HEK293 (cell line): Measurements from ENCODE around the gene USHBP1.
A peak's percentile ranks its signal among the peaks of the same experiment; 100 is the strongest.
"Not testable (repeated sequence)": the region's sequence is repeated elsewhere in the genome, so short reads cannot be mapped to it uniquely, and the experiment has no call there.

Experiments
- CTCF ChIA-PET: fragments of 350-600 bp; formaldehyde crosslinking; extraction: SDS; loops from one replicate; lab custom pipeline; 2021; ENCODE audit warnings: antibody characterized with exemption; lab: Yijun Ruan, JAX
- POLR2A ChIA-PET: fragments of 300-600 bp; formaldehyde crosslinking; extraction: SDS; loops from one replicate; lab custom pipeline; 2020; ENCODE audit warnings: antibody characterized with exemption, inconsistent platforms; lab: Yijun Ruan, JAX
- H3K27ac ChIP-seq: fragments of 200-500 bp; sonication (Bioruptor generic); 2 replicates; pipeline ENCODE4 v1.5.1; 2014; ENCODE audit warnings: low read depth, low read length, control low read depth, inconsistent platforms; ENCODE audit errors: extremely low read depth
- H3K36me3 ChIP-seq, 2 experiments: fragments of 200-500 bp in 1 of 2; sonication (Bioruptor generic) in 1 of 2; 1 replicate in 1 of 2; 2 replicates in 1 of 2; pipeline ENCODE4 v1.5.1; 2014 to 2017; ENCODE audit warnings: inconsistent platforms in 2 of 2, low read length in 2 of 2; ENCODE audit not compliant: control insufficient read depth in 2 of 2, insufficient read depth in 1 of 2
- H3K4me1 ChIP-seq: fragments of 200-500 bp; sonication (Bioruptor generic); 2 replicates; pipeline ENCODE4 v1.5.1; 2014; ENCODE audit warnings: mild to moderate bottlenecking, low read length, inconsistent platforms; ENCODE audit not compliant: control insufficient read depth, insufficient read depth
- H3K4me3 ChIP-seq: 2 replicates; pipeline ENCODE4 v1.5.1; 2011; ENCODE audit warnings: low read depth, mild to moderate bottlenecking, control low read depth, low read length, moderate library complexity
- H3K9me3 ChIP-seq: fragments of 200-500 bp; sonication (Bioruptor generic); 2 replicates; pipeline ENCODE4 v1.5.1; 2014; ENCODE audit warnings: low read depth, low read length, inconsistent platforms; ENCODE audit not compliant: control insufficient read depth, insufficient read depth
- EGR2 ChIP-seq: fragments of 450-650 bp; formaldehyde crosslinking; IDR thresholded peaks from 2 replicates; pipeline ENCODE4 v1.5.1; 2016; ENCODE audit warnings: low read depth, missing biosample characterization, missing genetic modification characterization
- KLF8 ChIP-seq: fragments of 450-650 bp; formaldehyde crosslinking; IDR thresholded peaks from 2 replicates; pipeline ENCODE4 v1.5.1; 2016; ENCODE audit warnings: missing biosample characterization, missing genetic modification characterization
- PRDM4 ChIP-seq: fragments of 450-650 bp; formaldehyde crosslinking; IDR thresholded peaks from 2 replicates; pipeline ENCODE4 v1.5.1; 2017; ENCODE audit warnings: missing biosample characterization, missing genetic modification characterization
- REPIN1 ChIP-seq: fragments of 450-650 bp; formaldehyde crosslinking; IDR thresholded peaks from 2 replicates; pipeline ENCODE4 v1.5.1; 2017; ENCODE audit warnings: missing biosample characterization, missing genetic modification characterization, low read depth
- ZBTB21 ChIP-seq: fragments of 450-650 bp; formaldehyde crosslinking; IDR thresholded peaks from 2 replicates; pipeline ENCODE4 v1.5.1; 2017; ENCODE audit warnings: missing biosample characterization, missing genetic modification characterization
- ZFHX2 ChIP-seq: fragments of 450-650 bp; formaldehyde crosslinking; conservative IDR thresholded peaks from 2 replicates; pipeline ENCODE4 v1.5.1; 2016; ENCODE audit warnings: missing biosample characterization, missing genetic modification characterization
- ZNF121 ChIP-seq: fragments of 450-650 bp; formaldehyde crosslinking; IDR thresholded peaks from 2 replicates; pipeline ENCODE4 v1.5.1; 2016; ENCODE audit warnings: missing biosample characterization, missing genetic modification characterization
- ZNF146 ChIP-seq: fragments of 450-650 bp; formaldehyde crosslinking; IDR thresholded peaks from 2 replicates; pipeline ENCODE4 v1.5.1; 2016; ENCODE audit warnings: missing biosample characterization, missing genetic modification characterization
- ZNF169 ChIP-seq: fragments of 450-650 bp; formaldehyde crosslinking; IDR thresholded peaks from 2 replicates; pipeline ENCODE4 v1.5.1; 2016; ENCODE audit warnings: missing biosample characterization, missing genetic modification characterization
- ZNF184 ChIP-seq: fragments of 450-650 bp; IDR thresholded peaks from 2 replicates; pipeline ENCODE4 v1.5.1; 2018; ENCODE audit warnings: missing biosample characterization, mild to moderate bottlenecking, missing genetic modification characterization
- ZNF239 ChIP-seq: fragments of 450-650 bp; formaldehyde crosslinking; IDR thresholded peaks from 2 replicates; pipeline ENCODE4 v1.5.1; 2016; ENCODE audit warnings: missing biosample characterization, missing genetic modification characterization
- ZNF26 ChIP-seq: fragments of 450-650 bp; formaldehyde crosslinking; IDR thresholded peaks from 2 replicates; pipeline ENCODE4 v1.5.1; 2016; ENCODE audit warnings: missing biosample characterization, missing genetic modification characterization
- ZNF423 ChIP-seq: fragments of 450-650 bp; formaldehyde crosslinking; IDR thresholded peaks from 2 replicates; pipeline ENCODE4 v1.5.1; 2016; ENCODE audit warnings: missing biosample characterization, missing genetic modification characterization
- ZNF48 ChIP-seq: fragments of 450-650 bp; formaldehyde crosslinking; IDR thresholded peaks from 2 replicates; pipeline ENCODE4 v1.5.1; 2016; ENCODE audit warnings: missing biosample characterization, missing genetic modification characterization
- ZNF530 ChIP-seq: fragments of 450-650 bp; formaldehyde crosslinking; IDR thresholded peaks from 2 replicates; pipeline ENCODE4 v1.5.1; 2016; ENCODE audit warnings: low read depth, missing biosample characterization, missing genetic modification characterization
- ZNF555 ChIP-seq: fragments of 450-650 bp; formaldehyde crosslinking; conservative IDR thresholded peaks from 2 replicates; pipeline ENCODE4 v1.5.1; 2017; ENCODE audit warnings: missing biosample characterization, mild to moderate bottlenecking, missing genetic modification characterization, inconsistent platforms
- ZNF596 ChIP-seq: fragments of 450-650 bp; IDR thresholded peaks from 2 replicates; pipeline ENCODE4 v1.5.0; 2018; ENCODE audit warnings: missing biosample characterization, mild to moderate bottlenecking, missing genetic modification characterization, moderate library complexity
- ZNF704 ChIP-seq: fragments of 450-650 bp; formaldehyde crosslinking; IDR thresholded peaks from 2 replicates; pipeline ENCODE4 v1.5.1; 2016; ENCODE audit warnings: missing biosample characterization, missing genetic modification characterization
- ZNF792 ChIP-seq: fragments of 450-650 bp; formaldehyde crosslinking; IDR thresholded peaks from 2 replicates; pipeline ENCODE4 v1.5.1; 2016; ENCODE audit warnings: missing biosample characterization, missing genetic modification characterization
- ZNF843 ChIP-seq: fragments of 450-650 bp; formaldehyde crosslinking; IDR thresholded peaks from 2 replicates; pipeline ENCODE4 v1.5.1; 2016; ENCODE audit warnings: missing biosample characterization, missing genetic modification characterization
- ZSCAN30 ChIP-seq: fragments of 450-650 bp; IDR thresholded peaks from 2 replicates; pipeline ENCODE4 v1.5.1; 2018; ENCODE audit warnings: missing biosample characterization, mild to moderate bottlenecking, missing genetic modification characterization, moderate library complexity

The USHBP1 gene

GRCh38 chr19:17275441-17276175, 11.1 kb upstream of the USHBP1 start:
- POLR2A ChIA-PET, result interaction anchor here (2.1 kb wide), 1 partner anchor 9 kb away, joined by 5 read pairs; no protein-coding TSS in a partner anchor
- Histone ChIP-seq H3K4me1 (no peaks in the 10 kb centered on the region), H3K36me3 (peaks cover 27 to 65% of the 10 kb centered on the region in 2 experiments), H3K9me3 (no peaks in the 10 kb centered on the region), H3K27ac (no peak overlapping the region), H3K4me3 (no peak overlapping the region)
- TF ChIP-seq ZNF555, result no peak
- no peak for TF ChIP-seq ZBTB21 (tag by site-specific recombination)
- no peak for TF ChIP-seq ZNF26 (tag by site-specific recombination)
- no peak for TF ChIP-seq PRDM4 (tag by site-specific recombination)
- no peak for TF ChIP-seq ZNF704
- TF ChIP-seq ZSCAN30 (tag by site-specific recombination), result no peak
- TF ChIP-seq REPIN1 (tag by site-specific recombination), result no peak
- no peak for TF ChIP-seq EGR2 (tag by site-specific recombination)
- no peak for TF ChIP-seq KLF8 (tag by site-specific recombination)
- no peak for TF ChIP-seq ZNF169 (tag by site-specific recombination)
- no peak for TF ChIP-seq ZNF843 (tag by site-specific recombination)
- no peak for TF ChIP-seq ZNF48 (tag by site-specific recombination)
- no peak for TF ChIP-seq ZNF792 (tag by site-specific recombination)
- TF ChIP-seq ZNF239, result no peak
- no peak for TF ChIP-seq ZNF596
- TF ChIP-seq ZNF423 (tag by site-specific recombination), result no peak
- no peak for TF ChIP-seq ZNF184 (tag by site-specific recombination)
- no peak for TF ChIP-seq ZFHX2 (tag by site-specific recombination)
- TF ChIP-seq ZNF530 (tag by site-specific recombination), result no peak
- no peak for TF ChIP-seq ZNF146 (tag by site-specific recombination)
- CTCF ChIA-PET, result no interaction called here

GRCh38 chr19:17274892-17275291, 10.3 kb upstream of the USHBP1 start:
- peak; percentile 83; the same call in 1 of the 2 replicates for TF ChIP-seq ZNF121
- CTCF ChIA-PET, H3K4me3 ChIP-seq, H3K9me3 ChIP-seq, H3K4me1 ChIP-seq, H3K27ac ChIP-seq: not testable (repeated sequence)
- peaks cover 27 to 70% of the 10 kb centered on the region in 2 experiments for H3K36me3 ChIP-seq
- POLR2A ChIA-PET, result interaction anchor here (2.1 kb wide), 1 partner anchor 8 kb away, joined by 5 read pairs; no protein-coding TSS in a partner anchor
